HepG2 (cell line): ENCODE results near the gene MXRA7. TPM values are rescaled to one million over a fixed set of nuclear protein-coding genes. Genes with fewer than 3 reads are reported as not detected.

ENCODE experiments used
- BHLHE40 ChIP-seq: IDR thresholded peaks from 2 replicates; pipeline ENCODE4 v1.6.1; 2011; ENCODE audit warnings: low read length, improper control_type of control experiment
- EED ChIP-seq: sonication (generic); formaldehyde crosslinking; IDR thresholded peaks from 2 replicates; pipeline ENCODE4 v1.5.0; 2020; ENCODE audit warnings: mild to moderate bottlenecking, missing genetic modification reagents
- ETV5 ChIP-seq: IDR thresholded peaks from 2 replicates; pipeline ENCODE4 v1.6.1; 2018; ENCODE audit warnings: missing biosample characterization, missing genetic modification reagents, inconsistent platforms, borderline replicate concordance
- EZH2 ChIP-seq: conservative IDR thresholded peaks from 2 replicates; pipeline ENCODE4 v1.6.1; 2012; ENCODE audit warnings: mild to moderate bottlenecking, low read depth, low read length, moderate library complexity
- FOXA1 ChIP-seq, 2 experiments: fragments of 450-650 bp in 1 of 2; sonication (generic) in 1 of 2; formaldehyde crosslinking in 1 of 2; IDR thresholded peaks; 2 replicates each; pipeline versions ENCODE4 v1.4.0 to v1.6.1; 2016 to 2020; ENCODE audit warnings: missing genetic modification reagents in 1 of 2
- MATR3 ChIP-seq: sonication (generic); formaldehyde crosslinking; IDR thresholded peaks from 2 replicates; pipeline ENCODE4 v1.4.0; 2020; ENCODE audit warnings: missing genetic modification reagents
- MAX ChIP-seq: IDR thresholded peaks from 2 replicates; pipeline ENCODE4 v1.6.1; 2012; ENCODE audit warnings: inconsistent platforms
- MNT ChIP-seq: fragments of 450-650 bp; IDR thresholded peaks from 2 replicates; pipeline ENCODE4 v1.6.1; 2016
- NCOA5 ChIP-seq: sonication (generic); formaldehyde crosslinking; IDR thresholded peaks from 2 replicates; pipeline ENCODE4 v1.4.0; 2020; ENCODE audit warnings: missing genetic modification reagents
- NR2F6 ChIP-seq, 2 experiments: IDR thresholded peaks; 2 replicates each; pipeline ENCODE4 v1.6.1; 2016; ENCODE audit warnings: antibody characterized with exemption in 1 of 2, mild to moderate bottlenecking in 1 of 2
- SALL2 ChIP-seq: sonication (generic); formaldehyde crosslinking; IDR thresholded peaks from 2 replicates; pipeline ENCODE4 v1.8.1; 2023; ENCODE audit warnings: mild to moderate bottlenecking, missing genetic modification reagents, inconsistent platforms
- ZBTB21 ChIP-seq: sonication (generic); formaldehyde crosslinking; IDR thresholded peaks from 2 replicates; pipeline ENCODE4 v1.4.0; 2020; ENCODE audit warnings: missing genetic modification reagents
- ZIK1 ChIP-seq: sonication (generic); formaldehyde crosslinking; IDR thresholded peaks from 2 replicates; pipeline ENCODE4 v1.5.0; 2020; ENCODE audit warnings: mild to moderate bottlenecking, low read depth, missing genetic modification reagents, borderline replicate concordance
- ZMAT5 ChIP-seq: sonication (generic); formaldehyde crosslinking; IDR thresholded peaks from 2 replicates; pipeline ENCODE4 v1.5.0; 2020; ENCODE audit warnings: mild to moderate bottlenecking, low read depth, missing genetic modification reagents, borderline replicate concordance
- ZNF44 ChIP-seq: sonication (generic); formaldehyde crosslinking; IDR thresholded peaks from 2 replicates; pipeline ENCODE4 v1.5.1; 2020; ENCODE audit warnings: mild to moderate bottlenecking, missing genetic modification reagents
- ZNF512 ChIP-seq: sonication (generic); formaldehyde crosslinking; IDR thresholded peaks from 2 replicates; pipeline ENCODE4 v1.4.0; 2020; ENCODE audit warnings: mild to moderate bottlenecking, missing genetic modification reagents
- ZNF589 ChIP-seq: sonication (generic); formaldehyde crosslinking; conservative IDR thresholded peaks from 2 replicates; pipeline ENCODE4 v1.8.0; 2022; ENCODE audit warnings: mild to moderate bottlenecking, moderate library complexity, missing genetic modification reagents
- ZNF672 ChIP-seq: sonication (generic); formaldehyde crosslinking; IDR thresholded peaks from 2 replicates; pipeline ENCODE4 v1.8.1; 2022; ENCODE audit warnings: missing genetic modification reagents
- ZNF704 ChIP-seq: sonication (generic); formaldehyde crosslinking; IDR thresholded peaks from 2 replicates; pipeline ENCODE4 v1.8.1; 2023; ENCODE audit warnings: mild to moderate bottlenecking, inconsistent platforms, moderate library complexity, missing genetic modification reagents, borderline replicate concordance
- ZNF782 ChIP-seq: sonication (generic); formaldehyde crosslinking; IDR thresholded peaks from 2 replicates; pipeline ENCODE4 v1.4.0; 2020; ENCODE audit warnings: missing genetic modification reagents, mild to moderate bottlenecking, borderline replicate concordance
- ZNF792 ChIP-seq: IDR thresholded peaks from 2 replicates; pipeline ENCODE4 v1.6.1; 2016
- ZXDC ChIP-seq: sonication (generic); formaldehyde crosslinking; IDR thresholded peaks from 2 replicates; pipeline ENCODE4 v1.5.0; 2020; ENCODE audit warnings: mild to moderate bottlenecking, missing genetic modification reagents
- polyA plus RNA-seq, 8 experiments: library from polyadenylated mRNA; depleted of rRNA in 3 of 8; stranded (reverse) in 7 of 8; unstranded in 1 of 8; fragments of >200 nt; fragmentation: Illumina TruSeq in 4 of 8; extraction: Trizol in 4 of 8; gene quantifications; 2 replicates each; pipeline versions ENCODE4 v1.2.1 to v1.2.3, GENCODE V29; 2011 to 2016; ENCODE audit warnings: low read depth in 4 of 8, missing spikeins in 1 of 8, mixed read lengths in 1 of 8; ENCODE audit not compliant: insufficient read depth in 1 of 8
- total RNA-seq, 5 experiments: library from RNA; depleted of rRNA; stranded (reverse); fragments of >200 nt; fragmentation: Illumina TruSeq; extraction: Trizol; gene quantifications; 2 replicates each; pipeline ENCODE4 v1.2.3, GENCODE V29; 2016; ENCODE audit warnings: low read depth in 1 of 5

MXRA7 gene
- total and polyA plus RNA-seq, 2 of the 13 experiments (the other 11 are each of a cell fraction or from before 2014, with no cell fraction given): 44.8 to 112 TPM

- TF ChIP-seq ZNF512 (CRISPR knock-in tag) (no peak), ZNF792 (CRISPR knock-in tag) (peak; percentile 72), MNT (no peak; the same call in 1 of the 2 replicates), EZH2 (no peak), BHLHE40 (peak; percentile 88), ZNF704 (CRISPR knock-in tag) (no peak; the same call in 1 of the 2 replicates), ZNF782 (CRISPR knock-in tag) (no peak), MAX (peak; percentile 67), FOXA1 (IDR thresholded peaks at IDR 0.05) (no peak), FOXA1 (CRISPR knock-in tag; IDR thresholded peaks at IDR 0.05) (no peak; the same call in 1 of the 2 replicates), NCOA5 (no peak), ZXDC (CRISPR knock-in tag) (no peak), MATR3 (CRISPR knock-in tag) (no peak), ZNF589 (peak; percentile 66; the same call in 1 of the 2 replicates), EED (CRISPR knock-in tag) (peak; percentile 13; the same call in 1 of the 2 replicates), ETV5 (no peak), ZIK1 (CRISPR knock-in tag) (no peak), ZNF44 (CRISPR knock-in tag) (no peak), ZBTB21 (CRISPR knock-in tag) (no peak), ZMAT5 (CRISPR knock-in tag) (no peak), NR2F6 (IDR thresholded peaks at IDR 0.05) (no peak), NR2F6 (CRISPR knock-in tag; IDR thresholded peaks at IDR 0.05) (peak; percentile 2; the same call in 1 of the 2 replicates), ZNF672 (CRISPR knock-in tag) (0 out of 2 replicates have a peak, but pooled peaks have one; percentile 48), SALL2 (CRISPR knock-in tag) (no peak)
These were observed 27.1 kb upstream of the MXRA7 start, which contains the start of gene MFSD11 (continued) for GRCh38 chr17:76737676-76738467.
